ENCODE data around the gene RHBDF1.

RHBDF1 gene

DNA sequence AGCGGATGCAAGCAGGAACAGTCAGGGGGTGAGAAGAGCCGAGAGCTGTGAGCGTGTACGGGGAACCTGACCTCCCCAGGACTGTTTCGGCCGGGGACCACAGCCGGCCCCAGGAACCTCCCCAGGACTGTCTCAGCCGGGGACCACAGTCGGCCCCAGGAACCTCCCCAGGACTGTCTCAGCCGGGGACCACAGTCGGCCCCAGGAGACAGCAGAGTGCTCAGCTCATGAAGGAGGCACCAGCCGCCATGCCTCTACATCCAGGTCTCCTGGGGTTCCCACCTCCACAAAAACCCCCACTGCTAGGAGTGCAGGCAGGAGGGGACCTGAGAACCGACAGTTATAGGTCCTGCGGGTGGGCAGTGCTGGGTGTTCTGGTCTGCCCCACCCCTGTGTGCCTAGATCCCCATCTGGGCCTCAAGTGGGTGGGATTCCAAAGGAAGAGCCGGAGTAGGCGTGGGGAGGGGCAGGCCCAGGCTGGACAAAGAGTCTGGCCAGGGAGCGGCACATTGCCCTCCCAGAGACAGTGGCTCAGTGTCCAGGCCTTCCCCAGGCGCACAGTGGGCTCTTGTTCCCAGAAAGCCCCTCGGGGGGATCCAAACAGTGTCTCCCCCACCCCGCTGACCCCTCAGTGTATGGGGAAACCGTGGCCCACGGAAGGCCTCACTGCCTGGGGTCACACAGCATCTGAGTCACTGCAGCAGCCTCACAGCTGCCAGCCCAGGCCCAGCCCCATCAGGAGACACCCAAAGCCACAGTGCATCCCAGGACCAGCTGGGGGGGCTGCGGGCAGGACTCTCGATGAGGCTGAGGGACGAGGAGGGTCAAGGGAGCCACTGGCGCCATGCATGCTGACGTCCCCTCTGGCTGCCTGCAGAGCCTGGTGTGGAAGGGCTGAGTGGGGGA is 4.3 kb downstream of the RHBDF1 start:
- TF ChIP-seq POU2F2 (IDR thresholded peaks at IDR 0.05; ENCODE audit: low read depth, low read length) (no peak), SPI1 (IDR thresholded peaks at IDR 0.05; ENCODE audit: low read depth, low read length) (no peak), POLR2AphosphoS5 (IDR thresholded peaks at IDR 0.05; ENCODE audit: low read depth, low read length) (no peak), PAX5 (IDR thresholded peaks at IDR 0.05; ENCODE audit: insufficient read depth, low read length, severe bottlenecking) (no peak), POLR2A (IDR thresholded peaks at IDR 0.05; ENCODE audit: low read depth, low read length) (no peak), TAF1 (IDR thresholded peaks at IDR 0.05; ENCODE audit: low read depth, low read length) (no peak)
- DNase-seq (ENCODE audit: insufficient read length, low spot score) (no peak), FAIRE-seq (no peak)

DNA sequence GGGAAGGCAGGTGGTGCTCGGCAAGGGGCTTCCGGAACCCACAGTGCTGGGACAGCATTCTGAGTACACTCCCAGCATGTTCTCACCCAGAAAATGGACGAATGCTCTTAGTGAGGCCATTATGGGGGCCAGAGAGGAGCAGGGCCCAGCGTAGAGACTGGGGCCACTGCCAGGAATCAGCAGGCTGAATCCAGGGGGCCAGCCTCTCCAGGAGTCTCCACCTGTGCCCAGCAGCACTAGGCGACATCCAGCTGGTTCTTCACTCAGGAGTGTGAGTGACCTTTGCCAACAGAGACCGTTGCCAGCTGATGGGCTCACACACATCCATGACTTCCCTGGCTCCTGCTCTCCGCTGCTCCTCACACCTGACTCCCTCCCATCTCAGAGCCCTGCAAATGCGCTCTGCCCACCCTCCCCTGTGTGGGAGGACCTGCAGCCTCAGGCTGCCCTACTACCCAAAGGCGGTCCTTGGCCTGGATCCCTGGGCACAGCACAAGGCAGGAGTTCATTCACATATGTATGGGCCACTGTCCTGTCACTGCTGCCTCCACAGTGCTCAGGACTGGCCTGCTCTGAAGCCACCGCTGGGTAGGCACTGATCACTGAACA is 5.1 kb downstream of the RHBDF1 start:
- TF ChIP-seq POLR2AphosphoS5 (IDR thresholded peaks at IDR 0.05; ENCODE audit: low read depth, low read length), result no peak
- TF ChIP-seq POLR2A (IDR thresholded peaks at IDR 0.05; ENCODE audit: low read depth, low read length), result no peak
- no peak for TF ChIP-seq POU2F2 (IDR thresholded peaks at IDR 0.05; ENCODE audit: low read depth, low read length)
- TF ChIP-seq PAX5 (IDR thresholded peaks at IDR 0.05; ENCODE audit: insufficient read depth, low read length, severe bottlenecking), result no peak
- TF ChIP-seq TAF1 (IDR thresholded peaks at IDR 0.05; ENCODE audit: low read depth, low read length), result no peak
- no peak for TF ChIP-seq SPI1 (IDR thresholded peaks at IDR 0.05; ENCODE audit: low read depth, low read length)
- DNase-seq (ENCODE audit: insufficient read length, low spot score), result no peak
- no peak for FAIRE-seq

DNA sequence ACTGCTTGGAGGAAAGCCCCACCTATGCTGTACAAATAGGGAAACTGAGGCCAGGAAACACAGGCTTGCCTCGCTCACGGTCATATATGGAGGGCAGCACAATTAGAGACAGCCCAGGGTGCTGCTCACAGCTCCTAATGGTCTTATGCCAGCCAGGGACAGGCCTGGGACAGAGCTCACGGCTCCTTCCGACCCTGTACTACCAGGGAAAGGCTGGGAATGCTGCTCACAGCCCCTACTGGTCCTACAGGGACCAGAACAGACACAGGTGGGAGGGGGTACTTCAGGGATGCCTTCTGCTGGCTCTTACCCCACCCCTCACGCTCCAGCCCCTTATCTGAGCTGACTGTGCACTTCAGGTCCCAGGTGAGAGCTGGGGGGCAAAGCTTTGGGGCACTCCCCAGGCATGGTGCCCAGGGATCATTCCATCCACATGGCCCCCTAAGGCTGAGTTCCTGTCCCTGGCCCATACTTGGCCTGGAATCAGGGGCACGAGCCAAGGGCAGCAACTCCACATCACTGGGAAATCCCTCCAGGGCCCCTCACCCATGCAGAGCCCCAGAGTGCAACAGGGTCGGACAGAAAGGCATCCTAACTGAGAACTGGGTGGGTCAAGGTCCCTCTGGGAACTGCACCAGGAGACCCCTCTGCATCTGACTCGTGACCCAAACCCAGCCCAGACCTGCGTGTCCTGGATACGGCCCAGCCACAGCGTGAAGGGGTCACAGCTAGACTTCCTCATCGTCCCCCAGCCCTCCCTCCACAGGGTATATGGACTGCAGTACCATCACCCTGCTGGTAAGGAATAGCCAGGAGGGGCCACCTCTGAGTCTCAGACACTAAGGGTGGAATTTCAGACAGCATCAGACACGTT is 5.9 kb downstream of the RHBDF1 start:
- DNase-seq (ENCODE audit: insufficient read length, low spot score) (no peak), FAIRE-seq (no peak)
- TF ChIP-seq PAX5 (IDR thresholded peaks at IDR 0.05; ENCODE audit: insufficient read depth, low read length, severe bottlenecking) (no peak), POLR2A (IDR thresholded peaks at IDR 0.05; ENCODE audit: low read depth, low read length) (no peak), POU2F2 (IDR thresholded peaks at IDR 0.05; ENCODE audit: low read depth, low read length) (no peak), SPI1 (IDR thresholded peaks at IDR 0.05; ENCODE audit: low read depth, low read length) (no peak), TAF1 (IDR thresholded peaks at IDR 0.05; ENCODE audit: low read depth, low read length) (no peak), POLR2AphosphoS5 (IDR thresholded peaks at IDR 0.05; ENCODE audit: low read depth, low read length) (no peak)

DNA sequence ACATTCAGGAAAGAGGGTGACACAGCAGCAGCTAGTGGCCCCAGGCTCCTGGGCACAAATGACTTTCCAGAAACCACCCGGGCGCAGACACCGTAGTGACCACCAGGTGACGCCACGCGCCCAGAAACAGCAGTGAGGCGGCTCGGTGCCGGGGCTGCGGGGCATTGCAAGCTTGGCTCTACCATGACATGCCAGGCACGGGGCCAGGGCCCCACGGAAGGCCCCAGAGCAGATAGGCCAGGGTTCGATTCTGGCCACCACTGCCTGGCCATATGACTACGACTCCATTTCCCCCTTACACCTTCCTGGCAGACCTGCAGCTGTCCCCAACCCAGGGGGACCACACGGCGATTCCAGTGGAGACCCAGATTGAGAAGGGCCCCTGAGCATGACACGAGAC is 6.7 kb downstream of the RHBDF1 start:
- TF ChIP-seq PAX5 (IDR thresholded peaks at IDR 0.05; ENCODE audit: insufficient read depth, low read length, severe bottlenecking), result peak; percentile 72
- TF ChIP-seq POLR2A (IDR thresholded peaks at IDR 0.05; ENCODE audit: low read depth, low read length), result no peak
- FAIRE-seq (peak; percentile 92), DNase-seq (ENCODE audit: insufficient read length, low spot score) (peak; percentile 92)

DNA sequence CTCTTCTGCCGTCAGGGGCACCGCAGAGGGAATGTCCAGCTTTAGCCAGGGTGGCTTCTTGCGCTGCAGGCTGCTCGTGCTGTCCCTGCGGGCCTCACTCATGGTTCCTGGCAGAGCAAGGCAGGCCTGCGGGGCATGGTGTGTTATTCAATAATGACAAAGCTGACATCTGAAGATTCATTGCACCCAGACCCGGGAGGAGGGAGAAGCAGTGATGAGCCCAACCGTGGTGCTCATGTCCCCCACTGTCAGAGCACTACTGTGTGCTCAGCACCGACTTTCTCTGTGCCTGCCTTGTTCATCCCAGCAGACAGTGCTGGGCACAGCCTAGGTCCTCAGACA is 7.5 kb downstream of the RHBDF1 start:
- no peak for TF ChIP-seq POU2F2 (IDR thresholded peaks at IDR 0.05; ENCODE audit: low read depth, low read length)
- no peak for TF ChIP-seq SPI1 (IDR thresholded peaks at IDR 0.05; ENCODE audit: low read depth, low read length)
- TF ChIP-seq PAX5 (IDR thresholded peaks at IDR 0.05; ENCODE audit: insufficient read depth, low read length, severe bottlenecking), result no peak
- no peak for TF ChIP-seq TAF1 (IDR thresholded peaks at IDR 0.05; ENCODE audit: low read depth, low read length)
- TF ChIP-seq POLR2AphosphoS5 (IDR thresholded peaks at IDR 0.05; ENCODE audit: low read depth, low read length), result no peak
- TF ChIP-seq POLR2A (IDR thresholded peaks at IDR 0.05; ENCODE audit: low read depth, low read length), result no peak
- FAIRE-seq (peak; percentile 35), DNase-seq (ENCODE audit: insufficient read length, low spot score) (no peak)

DNA sequence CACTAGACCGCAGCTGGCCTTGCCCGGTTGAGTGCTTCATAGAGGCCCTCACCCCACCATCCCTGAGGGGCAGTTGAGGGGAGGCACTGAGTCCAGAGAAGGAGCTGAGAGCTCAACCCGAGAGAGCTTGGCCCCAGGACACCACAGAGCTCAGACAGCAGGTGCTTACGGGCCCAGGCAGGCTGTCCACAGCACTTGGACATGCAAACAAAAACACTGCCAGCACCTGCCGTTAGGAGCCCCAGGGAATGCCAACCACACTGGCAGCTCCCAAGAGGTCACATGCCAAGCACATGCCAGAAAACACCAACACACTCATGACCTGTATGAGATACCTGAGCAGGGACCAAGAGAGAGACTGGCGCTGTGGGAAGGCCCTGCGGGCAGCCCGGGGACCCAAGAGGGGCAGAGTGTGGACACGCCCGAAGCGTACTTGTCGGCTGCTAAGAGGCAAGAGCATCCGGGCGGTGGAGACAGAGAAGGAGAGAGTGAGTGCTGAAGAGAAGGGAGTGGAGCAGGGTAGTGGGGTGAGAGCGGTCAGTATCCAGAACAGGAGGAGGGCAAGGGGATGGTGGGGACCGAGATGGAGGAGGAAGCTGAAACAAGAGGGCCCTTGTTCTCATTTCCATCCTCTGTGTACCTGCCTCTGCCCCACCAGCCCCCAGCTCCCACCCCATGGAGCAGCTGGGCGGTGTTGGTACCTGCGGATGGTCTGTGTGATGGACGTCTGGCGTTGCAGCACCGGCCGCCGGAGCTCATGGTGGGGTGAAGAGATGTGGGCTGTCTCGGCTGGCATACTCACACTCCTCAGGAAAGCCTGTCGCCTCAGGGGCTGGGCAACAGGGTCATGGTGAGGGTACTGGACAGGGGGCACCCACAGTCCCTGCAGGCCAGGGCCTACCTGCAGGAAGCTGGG is 8.2 kb downstream of the RHBDF1 start:
- FAIRE-seq, result no peak
- no peak for DNase-seq (ENCODE audit: insufficient read length, low spot score)
- no peak for TF ChIP-seq POU2F2 (IDR thresholded peaks at IDR 0.05; ENCODE audit: low read depth, low read length)
- no peak for TF ChIP-seq TAF1 (IDR thresholded peaks at IDR 0.05; ENCODE audit: low read depth, low read length)
- no peak for TF ChIP-seq SPI1 (IDR thresholded peaks at IDR 0.05; ENCODE audit: low read depth, low read length)
- TF ChIP-seq POLR2A (IDR thresholded peaks at IDR 0.05; ENCODE audit: low read depth, low read length), result no peak
- TF ChIP-seq POLR2AphosphoS5 (IDR thresholded peaks at IDR 0.05; ENCODE audit: low read depth, low read length), result no peak
- no peak for TF ChIP-seq PAX5 (IDR thresholded peaks at IDR 0.05; ENCODE audit: insufficient read depth, low read length, severe bottlenecking)

DNA sequence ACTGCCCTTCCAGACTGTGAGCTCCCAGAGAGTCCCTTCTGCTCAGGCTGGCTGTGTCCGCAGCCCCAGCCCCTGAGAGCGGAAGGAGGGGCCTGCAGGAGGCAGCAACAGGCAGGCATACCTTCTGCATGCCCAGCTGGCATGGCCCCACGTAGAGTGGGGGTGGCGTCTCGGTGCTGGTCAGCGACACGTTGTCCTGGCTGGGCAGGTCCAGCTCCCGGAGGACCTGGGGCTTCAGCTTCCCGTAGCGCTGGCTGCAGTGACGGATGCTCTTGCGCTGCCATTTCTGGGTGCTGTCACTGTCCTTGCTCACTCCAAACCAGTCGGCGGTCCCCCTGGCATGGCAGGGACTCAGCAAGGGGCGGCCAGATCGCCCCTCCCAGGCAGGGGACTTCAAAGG is 9.0 kb downstream of the RHBDF1 start:
- DNase-seq (ENCODE audit: insufficient read length, low spot score) (no peak), FAIRE-seq (no peak)
- no peak for TF ChIP-seq TAF1 (IDR thresholded peaks at IDR 0.05; ENCODE audit: low read depth, low read length)
- no peak for TF ChIP-seq POLR2AphosphoS5 (IDR thresholded peaks at IDR 0.05; ENCODE audit: low read depth, low read length)
- TF ChIP-seq SPI1 (IDR thresholded peaks at IDR 0.05; ENCODE audit: low read depth, low read length), result no peak
- TF ChIP-seq PAX5 (IDR thresholded peaks at IDR 0.05; ENCODE audit: insufficient read depth, low read length, severe bottlenecking), result no peak
- TF ChIP-seq POU2F2 (IDR thresholded peaks at IDR 0.05; ENCODE audit: low read depth, low read length), result no peak
- TF ChIP-seq POLR2A (IDR thresholded peaks at IDR 0.05; ENCODE audit: low read depth, low read length), result no peak

DNA sequence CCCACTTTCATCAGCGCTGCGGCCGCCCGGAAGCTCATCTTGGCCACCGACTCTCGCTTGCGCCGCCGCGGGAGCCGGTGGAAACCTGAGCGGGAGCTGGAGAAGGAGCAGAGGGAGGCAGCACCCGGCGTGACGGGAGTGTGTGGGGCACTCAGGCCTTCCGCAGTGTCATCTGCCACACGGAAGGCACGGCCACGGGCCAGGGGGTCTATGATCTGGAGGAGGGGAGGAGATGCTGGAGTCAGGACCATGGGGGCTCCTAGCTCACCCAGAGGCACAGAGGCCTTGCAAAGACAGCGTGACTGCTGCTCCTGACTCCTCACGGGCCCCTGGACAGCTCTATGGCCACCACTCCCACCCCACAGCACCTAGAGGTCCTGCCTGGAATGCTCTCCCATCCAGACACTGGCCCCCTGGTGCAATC is 9.5 kb downstream of the RHBDF1 start:
- DNase-seq (ENCODE audit: insufficient read length, low spot score) (no peak), FAIRE-seq (no peak)
- no peak for TF ChIP-seq PAX5 (IDR thresholded peaks at IDR 0.05; ENCODE audit: insufficient read depth, low read length, severe bottlenecking)
- TF ChIP-seq POLR2A (IDR thresholded peaks at IDR 0.05; ENCODE audit: low read depth, low read length), result no peak
- no peak for TF ChIP-seq POLR2AphosphoS5 (IDR thresholded peaks at IDR 0.05; ENCODE audit: low read depth, low read length)
- TF ChIP-seq POU2F2 (IDR thresholded peaks at IDR 0.05; ENCODE audit: low read depth, low read length), result no peak
- TF ChIP-seq TAF1 (IDR thresholded peaks at IDR 0.05; ENCODE audit: low read depth, low read length), result no peak
- TF ChIP-seq SPI1 (IDR thresholded peaks at IDR 0.05; ENCODE audit: low read depth, low read length), result no peak
